ENCODE measurements around the gene SFXN4. TPM values are rescaled to one million over a fixed set of nuclear protein-coding genes. Genes with fewer than 3 reads are reported as not detected.
"Not testable (repeated sequence)": the region's sequence is repeated elsewhere in the genome, so short reads cannot be mapped to it uniquely, and the experiment has no call there.

SFXN4 gene
- total and polyA plus RNA-seq, 2 donors = 18.5 to 31.0 TPM

DNA sequence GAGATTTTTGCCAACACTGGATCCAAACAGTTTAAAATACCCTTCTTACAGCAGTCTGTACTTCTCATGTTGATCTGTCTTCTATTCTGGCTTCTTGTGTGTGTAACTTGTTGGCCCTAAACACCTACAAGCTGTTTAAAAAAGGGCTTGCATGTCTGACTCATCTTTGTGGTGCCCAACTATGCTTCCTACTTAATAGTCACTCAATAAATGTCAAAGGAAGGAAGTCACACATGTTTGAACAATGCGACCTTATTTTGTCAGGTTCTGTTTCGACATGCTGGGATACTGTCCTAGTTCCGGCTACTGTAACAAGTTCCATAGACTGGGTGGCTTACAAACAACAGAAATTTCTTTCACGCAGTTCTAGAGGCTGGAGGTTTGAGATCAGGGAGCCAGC lies 32.4 kb upstream of the SFXN4 start:
- Histone ChIP-seq H3K27ac (ENCODE audit: low read depth in 1 of 2, low read length in 1 of 2) (no peak overlapping the region), H3K36me3 (ENCODE audit: control insufficient read depth in 2 of 2, insufficient read depth in 2 of 2, low read length in 1 of 2) (no peaks in the 10 kb centered on the region), H3K4me3 (ENCODE audit: low read length in 2 of 2) (no peak overlapping the region), H3K9me3 (ENCODE audit: control insufficient read depth in 2 of 2, insufficient read depth in 1 of 2, low read length in 1 of 2) (no peaks in the 10 kb centered on the region), H3K27me3 (ENCODE audit: control insufficient read depth in 2 of 2, insufficient read depth in 1 of 2, low read length in 1 of 2) (no peaks in the 10 kb centered on the region), H3K4me1 (ENCODE audit: control insufficient read depth in 2 of 2, insufficient read depth in 2 of 2, low read length in 2 of 2) (peaks cover 0 to 2% of the 10 kb centered on the region in 2 donors)
- WGBS = 80% methylated on average over 4 of the region's 4 CpGs
- no peak for DNase-seq (ENCODE audit: low read depth in 6 of 9, low spot score in 9 of 9)

DNA sequence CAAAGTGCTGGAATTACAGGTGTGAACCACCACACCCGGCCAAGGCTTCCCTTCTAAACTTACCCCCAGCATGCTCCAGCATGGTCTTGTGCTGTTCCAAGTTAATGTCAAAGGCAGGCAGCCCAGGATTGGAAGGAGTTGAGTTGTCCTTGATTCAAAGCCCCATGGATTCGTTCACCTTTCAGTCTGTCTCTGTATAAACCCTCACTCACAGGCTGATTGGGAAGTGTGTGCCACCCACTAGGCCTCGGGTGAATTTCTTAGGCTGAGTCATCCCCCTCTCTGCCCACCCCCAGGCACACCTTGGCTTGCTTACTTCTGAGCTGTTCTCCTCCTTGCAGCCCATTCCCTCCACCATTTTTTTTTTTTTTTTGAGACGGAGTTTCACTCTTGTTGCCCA lies 26.4 kb upstream of the SFXN4 start:
- DNase-seq (ENCODE audit: low read depth in 6 of 9, low spot score in 9 of 9) = no peak
- no peaks in the 10 kb centered on the region for H3K36me3 ChIP-seq (ENCODE audit: control insufficient read depth in 2 of 2, insufficient read depth in 2 of 2, low read length in 1 of 2)
- 76% methylated on average over 4 of the region's 4 CpGs for WGBS

DNA sequence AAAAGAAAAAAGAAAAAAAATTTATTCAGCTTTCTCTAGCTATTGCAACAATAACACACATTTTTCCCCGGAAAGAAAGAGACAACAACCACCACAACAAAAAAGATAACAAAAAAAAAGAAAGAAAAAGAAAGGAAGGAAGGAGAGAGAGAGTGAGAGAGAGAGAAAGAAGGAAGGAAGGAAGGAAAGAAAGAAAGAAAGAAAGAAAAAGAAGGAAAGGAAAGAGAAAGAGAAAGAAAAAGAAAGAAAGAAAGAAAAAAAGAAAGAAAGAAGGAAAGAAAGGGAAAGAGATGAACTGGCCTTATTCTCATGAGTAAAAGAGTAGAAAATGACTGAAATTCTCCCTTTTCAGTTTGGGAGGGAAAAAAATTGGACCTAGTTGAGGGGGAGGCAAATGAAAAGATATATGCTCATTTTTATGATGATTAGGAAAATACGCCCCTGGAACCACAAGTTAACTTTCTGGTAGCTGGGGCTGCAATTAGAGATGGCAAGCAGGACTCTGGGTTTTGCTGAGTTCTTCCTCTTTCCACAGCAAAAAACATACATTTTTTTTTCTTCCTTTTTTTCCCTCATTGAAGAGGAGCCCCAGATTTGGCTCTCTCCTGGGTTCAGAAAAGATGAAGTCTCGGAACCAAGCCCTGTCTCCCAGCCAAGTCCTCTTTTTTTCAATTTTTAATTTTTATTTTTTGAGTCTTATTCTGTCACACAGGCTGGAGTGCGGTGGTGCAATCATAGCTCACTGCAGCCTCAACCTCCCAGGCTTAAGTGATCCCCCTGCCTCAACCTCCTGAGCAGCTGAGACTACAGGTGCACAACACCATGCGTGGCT lies 25.7 kb upstream of the SFXN4 start:
- no peaks in the 10 kb centered on the region for H3K27me3 ChIP-seq (ENCODE audit: control insufficient read depth in 2 of 2, insufficient read depth in 1 of 2, low read length in 1 of 2)
- WGBS = 60% methylated on average over 5 of the region's 5 CpGs
- peaks cover 0 to 11% of the 10 kb centered on the region in 2 donors for H3K4me1 ChIP-seq (ENCODE audit: control insufficient read depth in 2 of 2, insufficient read depth in 2 of 2, low read length in 2 of 2)
- no peak overlapping the region for H3K4me3 ChIP-seq (ENCODE audit: low read length in 2 of 2)
- no peak for DNase-seq (ENCODE audit: low read depth in 6 of 9, low spot score in 9 of 9)
- no peaks in the 10 kb centered on the region for H3K36me3 ChIP-seq (ENCODE audit: control insufficient read depth in 2 of 2, insufficient read depth in 2 of 2, low read length in 1 of 2)
- no peak overlapping the region for H3K27ac ChIP-seq (ENCODE audit: low read depth in 1 of 2, low read length in 1 of 2)
- no peaks in the 10 kb centered on the region for H3K9me3 ChIP-seq (ENCODE audit: control insufficient read depth in 2 of 2, insufficient read depth in 1 of 2, low read length in 1 of 2)

More for the DNA sequence above, 26.4 kb upstream of the SFXN4 start:
- H3K27me3 ChIP-seq (ENCODE audit: control insufficient read depth in 2 of 2, insufficient read depth in 1 of 2, low read length in 1 of 2) = no peaks in the 10 kb centered on the region
- H3K27ac ChIP-seq (ENCODE audit: low read depth in 1 of 2, low read length in 1 of 2) = no peak overlapping the region
- no peaks in the 10 kb centered on the region for H3K9me3 ChIP-seq (ENCODE audit: control insufficient read depth in 2 of 2, insufficient read depth in 1 of 2, low read length in 1 of 2)
- no peak overlapping the region for H3K4me3 ChIP-seq (ENCODE audit: low read length in 2 of 2)
- H3K4me1 ChIP-seq (ENCODE audit: control insufficient read depth in 2 of 2, insufficient read depth in 2 of 2, low read length in 2 of 2) = peaks cover 0 to 11% of the 10 kb centered on the region in 2 donors

DNA sequence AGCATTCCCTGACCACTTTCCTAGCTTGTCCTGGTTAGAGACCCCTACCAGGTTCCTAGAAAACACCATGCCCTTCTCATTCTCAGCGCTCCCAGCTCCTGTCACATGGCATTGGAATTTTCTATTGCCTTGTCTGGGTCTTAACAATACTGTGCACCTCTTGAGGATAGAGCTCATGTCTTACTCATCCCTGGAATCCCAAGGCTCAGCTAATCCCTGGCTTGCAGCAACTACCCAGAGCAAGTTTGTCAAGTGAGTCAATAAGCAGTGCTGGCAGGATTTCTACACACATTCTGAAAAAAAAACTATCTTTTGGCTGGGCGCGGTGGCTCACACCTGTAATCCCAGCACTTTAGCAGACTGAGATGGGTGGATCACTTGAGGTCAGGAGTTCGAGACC lies 24.8 kb upstream of the SFXN4 start:
- DNase-seq (ENCODE audit: low read depth in 6 of 9, low spot score in 9 of 9) = no peak
- no peak overlapping the region for H3K27ac ChIP-seq (ENCODE audit: low read depth in 1 of 2, low read length in 1 of 2)

DNA sequence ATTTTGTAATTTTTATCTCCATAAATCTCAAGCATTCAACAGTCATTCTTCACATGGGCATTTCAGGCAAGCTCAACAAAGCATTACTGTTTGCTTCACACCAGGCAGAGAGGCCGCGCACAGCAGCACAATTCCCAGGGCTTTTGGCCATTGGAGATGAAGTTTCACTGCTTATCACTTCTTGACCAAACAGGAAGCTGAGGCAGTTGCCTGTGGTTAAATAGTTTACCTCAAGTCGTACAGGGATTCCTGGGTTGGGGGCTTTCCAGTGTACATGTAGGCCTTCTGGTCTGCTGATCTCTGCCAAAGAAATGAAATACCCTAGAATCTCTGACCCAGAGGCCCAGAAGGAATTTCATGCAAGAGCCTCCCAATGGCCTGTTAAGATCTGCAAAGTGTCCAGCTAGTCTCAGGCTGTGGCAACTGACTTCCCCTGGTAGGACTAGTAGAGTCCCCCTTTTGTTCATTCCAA lies 24.3 kb upstream of the SFXN4 start:
- no peak overlapping the region for H3K27ac ChIP-seq (ENCODE audit: low read depth in 1 of 2, low read length in 1 of 2)
- 29% methylated on average over 3 of the region's 3 CpGs for WGBS
- peaks cover 0 to 11% of the 10 kb centered on the region in 2 donors for H3K4me1 ChIP-seq (ENCODE audit: control insufficient read depth in 2 of 2, insufficient read depth in 2 of 2, low read length in 2 of 2)
- H3K27me3 ChIP-seq (ENCODE audit: control insufficient read depth in 2 of 2, insufficient read depth in 1 of 2, low read length in 1 of 2) = no peaks in the 10 kb centered on the region
- DNase-seq (ENCODE audit: low read depth in 6 of 9, low spot score in 9 of 9) = peak in 1 of 9 donors; percentile 38
- no peaks in the 10 kb centered on the region for H3K36me3 ChIP-seq (ENCODE audit: control insufficient read depth in 2 of 2, insufficient read depth in 2 of 2, low read length in 1 of 2)
- no peak overlapping the region for H3K4me3 ChIP-seq (ENCODE audit: low read length in 2 of 2)
- no peaks in the 10 kb centered on the region for H3K9me3 ChIP-seq (ENCODE audit: control insufficient read depth in 2 of 2, insufficient read depth in 1 of 2, low read length in 1 of 2)

More for the DNA sequence above, 24.8 kb upstream of the SFXN4 start:
- Histone ChIP-seq H3K4me1 (ENCODE audit: control insufficient read depth in 2 of 2, insufficient read depth in 2 of 2, low read length in 2 of 2) (peaks cover 0 to 11% of the 10 kb centered on the region in 2 donors), H3K36me3 (ENCODE audit: control insufficient read depth in 2 of 2, insufficient read depth in 2 of 2, low read length in 1 of 2) (no peaks in the 10 kb centered on the region), H3K4me3 (ENCODE audit: low read length in 2 of 2) (no peak overlapping the region), H3K27me3 (ENCODE audit: control insufficient read depth in 2 of 2, insufficient read depth in 1 of 2, low read length in 1 of 2) (no peaks in the 10 kb centered on the region), H3K9me3 (ENCODE audit: control insufficient read depth in 2 of 2, insufficient read depth in 1 of 2, low read length in 1 of 2) (no peaks in the 10 kb centered on the region)
- WGBS = 99% methylated on average over 4 of the region's 4 CpGs

DNA sequence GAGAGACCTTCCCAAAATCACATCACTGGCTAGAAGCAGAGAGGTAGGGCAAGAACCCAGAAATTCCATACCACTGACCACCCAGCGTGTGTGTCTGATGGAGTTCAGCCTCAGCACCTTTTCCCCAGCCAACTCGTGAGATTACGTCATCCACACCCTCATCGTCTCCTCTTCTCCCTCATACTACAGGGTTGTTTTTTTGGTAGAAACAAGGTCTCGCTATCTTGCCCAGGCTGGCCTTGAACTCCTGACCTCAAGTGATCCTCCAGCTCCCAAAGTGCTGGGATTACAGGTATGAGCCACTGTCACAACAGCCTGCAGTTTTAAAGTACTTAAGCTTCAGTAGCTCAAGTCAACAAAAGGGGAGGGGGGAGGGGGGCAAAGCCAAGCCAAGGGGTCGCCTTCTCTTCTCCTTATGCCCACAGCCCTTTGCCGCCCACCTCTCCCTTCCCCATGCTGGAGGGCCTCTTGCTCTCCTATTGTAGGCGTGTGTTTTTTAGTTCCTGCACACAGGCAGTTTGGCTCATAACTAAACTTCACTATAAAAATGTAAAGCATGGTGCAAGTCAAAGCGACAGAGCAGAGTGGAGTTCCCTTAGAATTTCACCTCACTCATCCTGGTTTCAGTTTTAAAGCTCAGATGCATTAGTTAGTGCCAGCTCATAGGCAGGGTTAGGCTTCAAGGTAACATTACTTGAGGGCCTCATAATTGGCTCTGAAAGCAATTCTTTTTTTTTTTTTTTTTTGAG lies 18.3 kb upstream of the SFXN4 start:
- Histone ChIP-seq H3K4me3 (ENCODE audit: low read length in 2 of 2) (no peak overlapping the region), H3K27ac (ENCODE audit: low read depth in 1 of 2, low read length in 1 of 2) (no peak overlapping the region), H3K36me3 (ENCODE audit: control insufficient read depth in 2 of 2, insufficient read depth in 2 of 2, low read length in 1 of 2) (no peaks in the 10 kb centered on the region), H3K9me3 (ENCODE audit: control insufficient read depth in 2 of 2, insufficient read depth in 1 of 2, low read length in 1 of 2) (no peaks in the 10 kb centered on the region), H3K4me1 (ENCODE audit: control insufficient read depth in 2 of 2, insufficient read depth in 2 of 2, low read length in 2 of 2) (peaks cover 0 to 8% of the 10 kb centered on the region in 2 donors), H3K27me3 (ENCODE audit: control insufficient read depth in 2 of 2, insufficient read depth in 1 of 2, low read length in 1 of 2) (no peaks in the 10 kb centered on the region)
- DNase-seq (ENCODE audit: low read depth in 6 of 9, low spot score in 9 of 9) = no peak
- WGBS = 95% methylated on average over 9 of the region's 9 CpGs

DNA sequence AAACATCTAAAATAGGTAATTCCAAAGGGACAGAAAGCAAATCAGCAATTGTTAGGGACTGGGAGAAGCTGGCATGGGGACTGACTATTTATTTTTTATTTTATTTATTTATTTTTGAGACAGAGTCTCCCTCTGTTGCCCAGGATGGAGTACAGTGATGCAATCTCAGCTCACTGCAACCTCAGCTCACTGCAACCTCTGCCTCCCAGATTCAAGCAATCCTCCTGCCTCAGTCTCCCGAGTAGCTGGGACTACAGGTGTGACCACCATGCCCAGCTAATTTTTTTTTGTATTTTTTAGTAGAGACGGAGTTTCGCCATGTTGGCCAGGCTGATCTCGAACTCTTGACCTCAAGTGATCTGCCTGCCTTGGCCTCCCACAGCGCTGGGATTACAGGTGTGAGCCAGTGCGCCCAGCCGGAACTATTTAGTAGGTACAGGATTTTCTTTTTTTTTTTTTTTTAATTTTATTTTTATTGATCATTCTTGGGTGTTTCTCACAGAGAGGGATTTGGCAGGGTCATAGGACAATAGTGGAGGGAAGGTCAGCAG lies 15.4 kb upstream of the SFXN4 start:
- 97% methylated on average over 7 of the region's 7 CpGs for WGBS
- not testable (repeated sequence) for H3K4me3 ChIP-seq (ENCODE audit: low read length in 2 of 2); DNase-seq (ENCODE audit: low read depth in 6 of 9, low spot score in 9 of 9); H3K9me3 ChIP-seq (ENCODE audit: control insufficient read depth in 2 of 2, insufficient read depth in 1 of 2, low read length in 1 of 2); H3K27ac ChIP-seq (ENCODE audit: low read depth in 1 of 2, low read length in 1 of 2); H3K27me3 ChIP-seq (ENCODE audit: control insufficient read depth in 2 of 2, insufficient read depth in 1 of 2, low read length in 1 of 2)
- Histone ChIP-seq H3K36me3 (ENCODE audit: control insufficient read depth in 2 of 2, insufficient read depth in 2 of 2, low read length in 1 of 2) (peaks cover 5 to 13% of the 10 kb centered on the region in 2 donors), H3K4me1 (ENCODE audit: control insufficient read depth in 2 of 2, insufficient read depth in 2 of 2, low read length in 2 of 2) (peaks cover 6 to 26% of the 10 kb centered on the region in 2 donors)

DNA sequence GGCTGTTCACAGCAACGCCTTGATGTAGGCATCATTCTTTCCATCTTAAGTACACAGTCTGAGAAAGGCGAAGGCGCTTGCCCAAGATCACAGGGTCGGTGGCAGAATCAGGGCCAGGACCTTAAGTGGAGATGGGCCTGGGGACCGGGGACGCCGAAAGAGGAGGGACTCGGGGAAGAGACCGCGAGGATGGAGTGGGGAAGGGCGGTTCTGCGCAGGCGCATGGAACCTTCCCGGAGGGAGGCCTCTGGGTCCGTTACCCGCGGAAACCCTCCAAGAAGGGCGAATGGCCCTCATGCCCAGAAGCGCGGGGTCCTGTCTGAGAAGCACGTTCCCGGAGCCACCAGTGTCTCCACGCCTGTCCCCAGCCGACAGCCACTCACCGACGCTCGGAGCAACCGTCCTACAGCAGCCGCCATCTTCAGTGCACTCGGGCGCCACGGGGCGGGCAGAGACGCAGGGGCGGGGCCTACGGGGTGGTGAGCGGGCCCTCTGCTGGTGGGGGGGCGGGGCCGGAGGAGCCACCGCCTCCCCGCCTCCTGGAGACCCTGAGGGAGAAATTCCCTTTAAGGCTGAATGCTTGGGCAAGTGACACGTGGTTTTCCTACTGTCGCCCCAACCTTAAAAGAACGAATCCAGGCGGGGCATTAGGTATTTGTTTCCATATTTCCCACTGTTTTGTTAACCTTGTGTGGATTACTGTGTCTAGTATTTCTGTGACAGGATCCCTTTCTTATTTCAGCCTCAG lies 13.0 kb upstream of the SFXN4 start, which contains the start of gene PRDX3:
TSS of gene PRDX3 (minus strand) at position 441 of the 748 bp plus-strand sequence. CDS start at position 419, 22 bp downstream.
- Histone ChIP-seq H3K9me3 (ENCODE audit: control insufficient read depth in 2 of 2, insufficient read depth in 1 of 2, low read length in 1 of 2) (no peaks in the 10 kb centered on the region), H3K4me1 (ENCODE audit: control insufficient read depth in 2 of 2, insufficient read depth in 2 of 2, low read length in 2 of 2) (peaks cover 6 to 26% of the 10 kb centered on the region in 2 donors), H3K36me3 (ENCODE audit: control insufficient read depth in 2 of 2, insufficient read depth in 2 of 2, low read length in 1 of 2) (peaks cover 9 to 28% of the 10 kb centered on the region in 2 donors), H3K27me3 (ENCODE audit: control insufficient read depth in 2 of 2, insufficient read depth in 1 of 2, low read length in 1 of 2) (no peaks in the 10 kb centered on the region), H3K4me3 (ENCODE audit: low read length in 2 of 2) (peak within 1 kb of the TSS; percentile 72 to 99), H3K27ac (ENCODE audit: low read depth in 1 of 2, low read length in 1 of 2) (peak within 1 kb of the TSS; percentile 94 to 95)
- under 1% methylated on average over 45 of the region's 45 CpGs for WGBS
- peak; percentile 74 to 94 (median 87) for DNase-seq (ENCODE audit: low read depth in 6 of 9, low spot score in 9 of 9)
